H9 (cell line): ENCODE data around the gene WDR59. TPM values are rescaled to one million over a fixed set of nuclear protein-coding genes. Genes with fewer than 3 reads are reported as not detected.

Experiments
- DNase-seq: peaks from one replicate; pipeline ENCODE4 v3.0.0-alpha.2; 2017
- H2AFZ ChIP-seq: one replicate; pipeline ENCODE4 v1.6.1; 2013; ENCODE audit warnings: mild to moderate bottlenecking, low read length, control low read depth, moderate library complexity
- H2AK5ac ChIP-seq: 2 replicates; pipeline ENCODE4 v1.6.1; 2013; ENCODE audit warnings: low read length, control low read depth, mixed read lengths; ENCODE audit not compliant: insufficient read length
- H2BK120ac ChIP-seq: one replicate; pipeline ENCODE4 v1.6.1; 2013; ENCODE audit warnings: low read depth, mild to moderate bottlenecking, low read length, control low read depth, inconsistent platforms; ENCODE audit not compliant: poor library complexity, severe bottlenecking
- H2BK12ac ChIP-seq: 2 replicates; pipeline ENCODE4 v1.6.1; 2013; ENCODE audit warnings: low read length, control low read depth, mixed read lengths, low read depth; ENCODE audit not compliant: insufficient read length
- H2BK15ac ChIP-seq: 2 replicates; pipeline ENCODE4 v1.6.1; 2013; ENCODE audit warnings: low read depth, low read length, control low read depth
- H2BK20ac ChIP-seq: one replicate; pipeline ENCODE4 v1.6.1; 2013; ENCODE audit warnings: low read depth, mild to moderate bottlenecking, low read length, control low read depth, inconsistent platforms; ENCODE audit not compliant: poor library complexity, severe bottlenecking
- H2BK5ac ChIP-seq: 2 replicates; pipeline ENCODE4 v1.6.1; 2013; ENCODE audit warnings: low read length, control low read depth, mixed read lengths; ENCODE audit not compliant: insufficient read length
- H3K14ac ChIP-seq: 2 replicates; pipeline ENCODE4 v1.6.1; 2013; ENCODE audit warnings: low read length, control low read depth; ENCODE audit not compliant: insufficient read depth
- H3K18ac ChIP-seq: 2 replicates; pipeline ENCODE4 v1.6.1; 2013; ENCODE audit warnings: low read depth, mild to moderate bottlenecking, mixed read lengths, low read length, control low read depth; ENCODE audit not compliant: insufficient read length
- H3K23ac ChIP-seq: 2 replicates; pipeline ENCODE4 v1.6.1; 2013; ENCODE audit warnings: low read length, control low read depth, mixed read lengths, low read depth; ENCODE audit not compliant: insufficient read length
- H3K23me2 ChIP-seq: 2 replicates; pipeline ENCODE4 v1.6.1; 2013; ENCODE audit warnings: low read depth, mild to moderate bottlenecking, mixed read lengths, low read length, control low read depth; ENCODE audit not compliant: insufficient read length, poor library complexity, severe bottlenecking
- H3K27ac ChIP-seq: 2 replicates; pipeline ENCODE4 v1.5.1; 2013; ENCODE audit warnings: low read length, control low read depth, mixed read lengths, low read depth; ENCODE audit not compliant: insufficient read length
- H3K27me3 ChIP-seq: 2 replicates; pipeline ENCODE4 v1.6.1; 2013; ENCODE audit warnings: low read length, control low read depth, inconsistent platforms; ENCODE audit not compliant: insufficient read depth
- H3K4ac ChIP-seq: 2 replicates; pipeline ENCODE4 v1.6.1; 2013; ENCODE audit warnings: low read depth, mild to moderate bottlenecking, control low read depth, inconsistent platforms, low read length, moderate library complexity
- H3K4me1 ChIP-seq: 2 replicates; pipeline ENCODE4 v1.6.1; 2013; ENCODE audit warnings: low read length, control low read depth, inconsistent platforms; ENCODE audit not compliant: insufficient read depth
- H3K4me2 ChIP-seq: 2 replicates; pipeline ENCODE4 v1.6.1; 2013; ENCODE audit warnings: low read length, control low read depth, mixed read lengths; ENCODE audit not compliant: insufficient read length, insufficient read depth
- H3K56ac ChIP-seq: 2 replicates; pipeline ENCODE4 v1.6.1; 2013; ENCODE audit warnings: low read depth, mild to moderate bottlenecking, mixed read lengths, low read length, control low read depth; ENCODE audit not compliant: insufficient read length
- H3K79me1 ChIP-seq: 2 replicates; pipeline ENCODE4 v1.6.1; 2013; ENCODE audit warnings: low read depth, mild to moderate bottlenecking, moderate library complexity, low read length, control low read depth, inconsistent platforms; ENCODE audit not compliant: insufficient read depth, poor library complexity, severe bottlenecking
- H3K79me2 ChIP-seq: 2 replicates; pipeline ENCODE4 v1.6.1; 2013; ENCODE audit warnings: low read length, control low read depth, inconsistent platforms; ENCODE audit not compliant: insufficient read depth
- H3K9ac ChIP-seq: 2 replicates; pipeline ENCODE4 v1.6.1; 2013; ENCODE audit warnings: low read length, control low read depth, mixed read lengths; ENCODE audit not compliant: insufficient read length; ENCODE audit errors: extremely low read depth
- H3K9me3 ChIP-seq: one replicate; pipeline ENCODE4 v1.6.1; 2013; ENCODE audit warnings: low read depth, low read length, inconsistent platforms; ENCODE audit not compliant: control insufficient read depth
- H3T11ph ChIP-seq: one replicate; pipeline ENCODE4 v1.6.1; 2013; ENCODE audit warnings: mild to moderate bottlenecking, low read length, control low read depth, inconsistent platforms
- H4K20me1 ChIP-seq: one replicate; pipeline ENCODE4 v1.6.1; 2013; ENCODE audit not compliant: control insufficient read depth, insufficient read length, insufficient read depth
- H4K5ac ChIP-seq: 2 replicates; pipeline ENCODE4 v1.6.1; 2013; ENCODE audit warnings: low read depth, mild to moderate bottlenecking, mixed read lengths, low read length, control low read depth; ENCODE audit not compliant: insufficient read length
- H4K8ac ChIP-seq: replicated peaks from 2 replicates; pipeline ENCODE4 v1.6.1; 2013; ENCODE audit warnings: low read length, control low read depth, mixed read lengths, low read depth; ENCODE audit not compliant: insufficient read length
- H4K91ac ChIP-seq: 2 replicates; pipeline ENCODE4 v1.6.1; 2013; ENCODE audit warnings: low read depth, mild to moderate bottlenecking, moderate library complexity, mixed read lengths, low read length, control low read depth; ENCODE audit not compliant: insufficient read length
- H3K27ac Mint-ChIP-seq, 3 experiments: 2 replicates in 2 of 3; 3 replicates in 1 of 3; pipeline ENCODE4 v1.8.0; 2020 to 2021; ENCODE audit warnings: mixed read lengths in 3 of 3, mild to moderate bottlenecking in 1 of 3, moderate library complexity in 1 of 3
- H3K27me3 Mint-ChIP-seq: 2 replicates; pipeline ENCODE4 v1.8.0; 2021; ENCODE audit warnings: low read depth, mild to moderate bottlenecking, moderate library complexity, mixed read lengths
- H3K36me3 Mint-ChIP-seq, 3 experiments: 2 replicates in 2 of 3; 3 replicates in 1 of 3; pipeline ENCODE4 v1.8.0; 2020 to 2021; ENCODE audit warnings: low read depth in 3 of 3, mixed read lengths in 3 of 3; ENCODE audit not compliant: insufficient read depth in 1 of 3
- H3K4me1 Mint-ChIP-seq, 2 experiments: 2 replicates each; pipeline ENCODE4 v1.8.0; 2020; ENCODE audit warnings: mixed read lengths in 2 of 2
- H3K4me3 Mint-ChIP-seq, 2 experiments: 2 replicates in 1 of 2; 3 replicates in 1 of 2; pipeline ENCODE4 v1.8.0; 2020 to 2021; ENCODE audit warnings: mild to moderate bottlenecking in 2 of 2, mixed read lengths in 2 of 2, moderate library complexity in 1 of 2
- H3K9me3 Mint-ChIP-seq, 2 experiments: 2 replicates in 1 of 2; 3 replicates in 1 of 2; pipeline ENCODE4 v1.8.0; 2020; ENCODE audit warnings: mild to moderate bottlenecking in 2 of 2, mixed read lengths in 2 of 2, moderate library complexity in 1 of 2
- CTCF ChIP-seq: fragments of 200-600 bp; sonication (generic); conservative IDR thresholded peaks from 3 replicates; pipeline ENCODE4 v1.8.0; 2021; ENCODE audit warnings: antibody characterized with exemption, mild to moderate bottlenecking
- WGBS: extraction: QIAGEN DNeasy Blood & Tissue Kit; methylation state at CpG from one replicate; pipeline ENCODE4 v1.1.7; 2013; ENCODE audit warnings: missing lambda C conversion rate, low lambda C conversion rate, mixed read lengths; ENCODE audit not compliant: insufficient read length; ENCODE audit errors: extremely low coverage; 5-methylcytosine and 5-hydroxymethylcytosine counted together
- total RNA-seq: library from RNA; stranded (reverse); gene quantifications from 2 replicates; pipeline ENCODE4 v1.2.1, GENCODE V29; 2021

WDR59 gene
- total RNA-seq, 1 experiment from 2014 or later = 97.5 TPM

GRCh38 chr16:74942977-74943918, 41.7 kb downstream of the WDR59 start:
- Mint-ChIP-seq H3K27me3 (no peaks in the 10 kb centered on the region), H3K9me3 (no peaks in the 10 kb centered on the region), H3K4me1 (no peaks in the 10 kb centered on the region), H3K4me3 (no peak overlapping the region), H3K36me3 (peaks cover 35 to 77% (median 70%) of the 10 kb centered on the region in 3 experiments; a peak in 6 of 7 replicates), H3K27ac (peak overlapping the region in 1 of 3 experiments; percentile 56; a peak in 1 of 7 replicates)
- H3K79me1 ChIP-seq = no peaks in the 10 kb centered on the region
- no peak overlapping the region for H3K14ac ChIP-seq
- no peaks in the 10 kb centered on the region for H3K23me2 ChIP-seq
- no peaks in the 10 kb centered on the region for H3K79me2 ChIP-seq
- H3K4me2 ChIP-seq = no peak overlapping the region
- H3K9me3 ChIP-seq = no peaks in the 10 kb centered on the region
- no peak overlapping the region for H2BK20ac ChIP-seq
- H3K4me1 ChIP-seq = no peaks in the 10 kb centered on the region
- no peak overlapping the region for H2AFZ ChIP-seq
- H3K27ac ChIP-seq = no peak overlapping the region
- no peak overlapping the region for H4K5ac ChIP-seq
- H3K18ac ChIP-seq = no peak overlapping the region
- H3K4ac ChIP-seq = no peak overlapping the region
- H2BK12ac ChIP-seq = no peak overlapping the region
- no peaks in the 10 kb centered on the region for H3K27me3 ChIP-seq
- no peak overlapping the region for H2BK15ac ChIP-seq
- H3K23ac ChIP-seq = no peak overlapping the region
- no peaks in the 10 kb centered on the region for H4K20me1 ChIP-seq
- no peak overlapping the region for H4K91ac ChIP-seq
- no peak overlapping the region for H3K9ac ChIP-seq
- H2AK5ac ChIP-seq = no peak overlapping the region
- no peak overlapping the region for H2BK120ac ChIP-seq
- no peak for TF ChIP-seq CTCF
- no CpG with 5 or more reads among the region's 4 CpGs for WGBS
- H4K8ac ChIP-seq = no peak overlapping the region
- H3K56ac ChIP-seq = no peak overlapping the region
- H3T11ph ChIP-seq = no peak overlapping the region
- H2BK5ac ChIP-seq = no peak overlapping the region
- no peak for DNase-seq
